ENCODE measurements around the gene DRAXIN.

DNA sequence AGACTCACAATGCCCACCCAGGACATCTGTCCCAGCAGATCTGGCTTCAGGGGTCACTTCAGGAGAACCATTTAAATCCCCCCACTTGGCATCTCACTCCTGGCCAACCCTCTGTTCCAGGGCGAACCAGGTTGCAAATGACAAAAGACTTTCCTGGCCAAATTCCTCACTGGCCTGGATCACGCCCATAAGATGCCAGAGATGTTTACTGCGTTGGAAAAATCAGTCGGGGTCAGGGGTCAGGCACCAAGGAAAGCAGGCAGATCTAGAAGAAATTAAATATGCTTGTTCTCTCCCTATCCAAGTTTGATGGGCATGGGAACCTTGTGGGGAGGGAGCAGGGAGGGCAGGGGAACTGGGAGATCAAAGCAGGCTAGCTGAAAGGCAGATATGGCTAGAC is 29.8 kb downstream of the DRAXIN start:
- TF ChIP-seq, protein P1, sequence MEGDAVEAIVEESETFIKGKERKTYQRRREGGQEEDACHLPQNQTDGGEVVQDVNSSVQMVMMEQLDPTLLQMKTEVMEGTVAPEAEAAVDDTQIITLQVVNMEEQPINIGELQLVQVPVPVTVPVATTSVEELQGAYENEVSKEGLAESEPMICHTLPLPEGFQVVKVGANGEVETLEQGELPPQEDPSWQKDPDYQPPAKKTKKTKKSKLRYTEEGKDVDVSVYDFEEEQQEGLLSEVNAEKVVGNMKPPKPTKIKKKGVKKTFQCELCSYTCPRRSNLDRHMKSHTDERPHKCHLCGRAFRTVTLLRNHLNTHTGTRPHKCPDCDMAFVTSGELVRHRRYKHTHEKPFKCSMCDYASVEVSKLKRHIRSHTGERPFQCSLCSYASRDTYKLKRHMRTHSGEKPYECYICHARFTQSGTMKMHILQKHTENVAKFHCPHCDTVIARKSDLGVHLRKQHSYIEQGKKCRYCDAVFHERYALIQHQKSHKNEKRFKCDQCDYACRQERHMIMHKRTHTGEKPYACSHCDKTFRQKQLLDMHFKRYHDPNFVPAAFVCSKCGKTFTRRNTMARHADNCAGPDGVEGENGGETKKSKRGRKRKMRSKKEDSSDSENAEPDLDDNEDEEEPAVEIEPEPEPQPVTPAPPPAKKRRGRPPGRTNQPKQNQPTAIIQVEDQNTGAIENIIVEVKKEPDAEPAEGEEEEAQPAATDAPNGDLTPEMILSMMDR (IDR thresholded peaks at IDR 0.05 in 4 of 5, conservative IDR thresholded peaks at IDR 0.05 in 1 of 5): no peak
- TF ChIP-seq POLR2A (IDR thresholded peaks at IDR 0.05): no peak
